Stimulated activated effector memory CD8-positive, alpha-beta T cell treated with anti-CD3 and anti-CD28 coated beads, Interleukin-12 subunit alpha, Interleukin-12 subunit beta, amount 100 ng/mL, for 72 hours (primary cell): ENCODE results near the gene CS.
"Not testable (repeated sequence)": the region's sequence is repeated elsewhere in the genome, so short reads cannot be mapped to it uniquely, and the experiment has no call there.

Source experiments
- ATAC-seq: fragments of 150-1000 bp; cut with Tn5 transposase; 2 replicates; pipeline ENCODE4 v1.10.0; 2021
- DNase-seq, 2 donors: peaks; one replicate each; pipeline ENCODE4 v3.0.0; 2021 to 2022; ENCODE audit warnings: low spot score in 2 of 2
- H3K27ac Mint-ChIP-seq: one replicate; pipeline ENCODE4 v1.8.0; 2022; ENCODE audit warnings: mild to moderate bottlenecking, mixed read lengths
- H3K36me3 Mint-ChIP-seq: one replicate; pipeline ENCODE4 v1.8.0; 2022; ENCODE audit warnings: mild to moderate bottlenecking, mixed read lengths
- H3K4me1 Mint-ChIP-seq: one replicate; pipeline ENCODE4 v1.8.0; 2022; ENCODE audit warnings: mixed read lengths
- H3K4me3 Mint-ChIP-seq: one replicate; pipeline ENCODE4 v1.8.0; 2022; ENCODE audit warnings: mild to moderate bottlenecking, mixed read lengths
- H3K9me3 Mint-ChIP-seq: one replicate; pipeline ENCODE4 v1.8.0; 2022; ENCODE audit warnings: mixed read lengths

CS gene

DNA sequence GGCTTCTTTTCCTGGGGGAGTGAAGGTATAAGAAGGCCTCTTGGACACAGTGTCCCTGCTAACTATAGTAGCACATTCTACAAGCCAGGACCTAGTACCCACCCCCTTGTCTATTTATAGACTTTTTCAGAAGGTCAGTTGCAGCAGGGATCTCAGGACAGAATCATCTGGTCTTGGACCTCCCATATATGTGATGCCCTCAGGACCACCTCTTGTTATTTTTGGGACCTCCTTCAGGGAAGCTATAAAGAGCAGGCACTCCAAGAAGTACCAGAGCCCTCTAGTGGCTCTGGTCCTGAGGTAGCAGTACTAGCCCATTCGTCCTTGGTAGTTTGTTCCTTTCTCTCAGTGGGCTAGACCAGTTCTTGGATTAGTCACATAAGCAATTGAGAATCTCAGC lies 29.1 kb downstream of the CS start:
- H3K36me3 Mint-ChIP-seq = peaks cover 67% of the 10 kb centered on the region
- H3K27ac Mint-ChIP-seq = peak overlapping the region; percentile 63
- H3K9me3 Mint-ChIP-seq = no peaks in the 10 kb centered on the region
- no peak overlapping the region for H3K4me3 Mint-ChIP-seq
- peaks cover 18% of the 10 kb centered on the region for H3K4me1 Mint-ChIP-seq
- DNase-seq = no peak
- ATAC-seq = no peak

- no peak for ATAC-seq
- Mint-ChIP-seq H3K36me3 (peaks cover 32% of the 10 kb centered on the region), H3K4me1 (peaks cover 18% of the 10 kb centered on the region), H3K4me3 (peak overlapping the region; percentile 95), H3K27ac (peak overlapping the region; percentile 95), H3K9me3 (no peaks in the 10 kb centered on the region)
- no peak for DNase-seq
These were observed 32.6 kb downstream of the CS start for GRCh38 chr12:56267443-56268071.

GRCh38 chr12:56266693-56267442 lies 33.3 kb downstream of the CS start, which contains the start of gene COQ10A:
Gene COQ10A, plus strand, starts transcription at chr12:56266942. Its CDS starts 177 bp downstream, at chr12:56267119.
- H3K4me1 Mint-ChIP-seq = peaks cover 18% of the 10 kb centered on the region

GRCh38 chr12:56266068-56266692 lies 34.0 kb downstream of the CS start:
- Mint-ChIP-seq H3K4me1 (peaks cover 18% of the 10 kb centered on the region), H3K27ac (peak overlapping the region; percentile 95), H3K36me3 (peaks cover 20% of the 10 kb centered on the region), H3K4me3 (peak overlapping the region; percentile 95)
- ATAC-seq, H3K9me3 Mint-ChIP-seq, DNase-seq: not testable (repeated sequence)

More at GRCh38 chr12:56266693-56267442, 33.3 kb downstream of the CS start, which contains the start of gene COQ10A:
- peak within 1 kb of the TSS; percentile 95 for H3K4me3 Mint-ChIP-seq
- H3K36me3 Mint-ChIP-seq = peaks cover 25% of the 10 kb centered on the region
- peak within 1 kb of the TSS; percentile 95 for H3K27ac Mint-ChIP-seq
- ATAC-seq (peak; percentile 96), DNase-seq (peak; percentile 71 to 93)
- H3K9me3 Mint-ChIP-seq = no peaks in the 10 kb centered on the region

DNA sequence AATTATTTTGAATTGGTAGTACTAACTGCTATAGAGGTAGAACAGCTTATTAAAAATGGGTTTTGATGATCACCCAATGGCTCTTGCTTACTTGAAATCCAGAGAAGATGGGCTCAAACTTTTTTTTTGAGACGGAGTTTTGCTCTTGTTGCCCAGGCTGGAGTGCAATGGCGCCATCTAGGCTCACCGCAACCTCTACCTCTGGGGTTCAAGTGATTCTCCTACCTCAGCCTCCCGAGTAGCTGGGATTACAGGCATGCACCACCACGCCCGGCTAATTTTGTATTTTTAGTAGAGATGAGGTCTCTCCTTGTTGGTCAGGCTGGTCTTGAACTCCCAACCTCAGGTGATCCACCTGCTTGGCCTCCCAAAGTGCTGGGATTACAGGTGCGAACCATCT lies 37.2 kb downstream of the CS start:
- not testable (repeated sequence) for DNase-seq, ATAC-seq, H3K9me3 Mint-ChIP-seq, H3K4me3 Mint-ChIP-seq, H3K36me3 Mint-ChIP-seq, H3K27ac Mint-ChIP-seq
- H3K4me1 Mint-ChIP-seq = peaks cover 23% of the 10 kb centered on the region

- ATAC-seq (no peak), DNase-seq (no peak)
- Mint-ChIP-seq H3K4me3 (no peak overlapping the region), H3K27ac (no peak overlapping the region), H3K36me3 (peaks cover 6% of the 10 kb centered on the region), H3K4me1 (peaks cover 20% of the 10 kb centered on the region), H3K9me3 (no peaks in the 10 kb centered on the region)
These were observed 38.5 kb downstream of the CS start for GRCh38 chr12:56261503-56262232.

DNA sequence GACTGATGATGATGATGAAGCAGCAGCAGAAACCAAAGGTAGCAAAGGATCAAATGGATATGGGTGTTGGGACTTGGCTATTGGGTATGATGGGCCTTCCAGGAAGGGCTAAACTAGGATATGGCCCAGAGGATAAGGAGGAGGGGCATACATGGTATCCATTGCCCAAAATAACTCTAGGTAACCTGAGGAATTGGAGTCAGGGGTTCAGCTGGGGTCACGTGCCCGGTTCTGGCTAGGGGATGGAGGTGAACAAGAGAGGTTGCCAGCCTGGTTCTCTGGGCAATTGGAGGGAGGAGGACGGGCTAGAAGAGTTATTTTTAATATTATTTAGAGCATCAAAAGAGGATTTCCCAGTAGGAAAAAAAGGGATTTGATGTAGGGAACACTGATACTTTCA lies 39.2 kb downstream of the CS start:
- peaks cover 23% of the 10 kb centered on the region for H3K4me1 Mint-ChIP-seq
- H3K36me3 Mint-ChIP-seq = peaks cover 14% of the 10 kb centered on the region
- ATAC-seq (no peak), DNase-seq (no peak)
- no peak overlapping the region for H3K27ac Mint-ChIP-seq
- H3K4me3 Mint-ChIP-seq = no peak overlapping the region
- H3K9me3 Mint-ChIP-seq = no peaks in the 10 kb centered on the region

DNA sequence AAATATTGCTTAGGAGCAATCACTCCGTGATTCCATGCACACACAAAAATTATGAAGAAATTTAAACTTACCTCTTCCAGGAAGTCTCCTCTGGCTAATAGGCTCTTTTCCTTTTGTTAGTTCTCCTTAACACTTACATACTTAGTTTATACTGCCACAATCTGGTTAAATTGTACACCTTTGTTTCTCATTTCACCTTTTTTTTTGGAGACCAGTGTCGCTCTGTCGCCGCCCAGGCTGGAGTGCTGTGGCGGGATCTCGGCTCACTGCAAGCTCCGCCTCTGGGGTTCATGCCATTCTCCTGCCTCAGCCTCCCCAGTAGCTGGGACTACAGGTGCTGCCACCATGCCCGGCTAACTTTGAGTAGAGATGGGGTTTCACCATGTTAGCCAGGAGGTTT lies 39.8 kb downstream of the CS start:
- H3K4me3 Mint-ChIP-seq = no peak overlapping the region
- no peak for ATAC-seq
- no peak for DNase-seq

DNA sequence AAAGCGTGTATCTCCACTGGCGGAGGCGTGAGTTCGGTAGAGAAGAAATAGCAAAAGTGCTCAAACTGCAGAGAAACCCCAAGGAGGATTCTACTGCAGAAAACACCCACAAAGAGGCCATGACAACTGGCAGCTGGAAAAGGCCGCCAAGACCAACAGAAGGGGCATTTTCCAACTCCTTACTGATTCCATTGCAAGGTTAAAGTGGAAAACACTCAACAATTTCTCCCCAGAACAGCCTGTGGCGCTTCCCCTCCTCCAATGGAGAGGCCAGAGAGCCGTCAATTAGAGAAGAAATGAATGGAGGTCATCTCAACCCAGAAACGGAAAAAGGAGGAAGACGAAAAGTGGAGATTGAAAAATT lies 41.3 kb downstream of the CS start:
- Mint-ChIP-seq H3K9me3 (no peaks in the 10 kb centered on the region), H3K27ac (peak overlapping the region; percentile 93), H3K4me1 (peaks cover 34% of the 10 kb centered on the region), H3K4me3 (peak overlapping the region; percentile 91), H3K36me3 (peaks cover 32% of the 10 kb centered on the region)
- ATAC-seq = no peak
- no peak for DNase-seq

More for the DNA sequence above, 39.8 kb downstream of the CS start:
- Mint-ChIP-seq H3K36me3 (peaks cover 16% of the 10 kb centered on the region), H3K9me3 (no peaks in the 10 kb centered on the region), H3K27ac (no peak overlapping the region), H3K4me1 (peaks cover 25% of the 10 kb centered on the region)

- H3K9me3 Mint-ChIP-seq = no peaks in the 10 kb centered on the region
- ATAC-seq (peak; percentile 96), DNase-seq (peak; percentile 89 to 90)
- peak within 1 kb of the TSS; percentile 91 for H3K4me3 Mint-ChIP-seq
- H3K4me1 Mint-ChIP-seq = peaks cover 34% of the 10 kb centered on the region
- peak within 1 kb of the TSS; percentile 93 for H3K27ac Mint-ChIP-seq
- H3K36me3 Mint-ChIP-seq = peaks cover 38% of the 10 kb centered on the region
These were observed 41.9 kb downstream of the CS start, which contains the start of gene ANKRD52 for GRCh38 chr12:56258068-56258819. Gene ANKRD52, minus strand, starts transcription at chr12:56258384. Its CDS starts 115 bp downstream, at chr12:56258269.

DNA sequence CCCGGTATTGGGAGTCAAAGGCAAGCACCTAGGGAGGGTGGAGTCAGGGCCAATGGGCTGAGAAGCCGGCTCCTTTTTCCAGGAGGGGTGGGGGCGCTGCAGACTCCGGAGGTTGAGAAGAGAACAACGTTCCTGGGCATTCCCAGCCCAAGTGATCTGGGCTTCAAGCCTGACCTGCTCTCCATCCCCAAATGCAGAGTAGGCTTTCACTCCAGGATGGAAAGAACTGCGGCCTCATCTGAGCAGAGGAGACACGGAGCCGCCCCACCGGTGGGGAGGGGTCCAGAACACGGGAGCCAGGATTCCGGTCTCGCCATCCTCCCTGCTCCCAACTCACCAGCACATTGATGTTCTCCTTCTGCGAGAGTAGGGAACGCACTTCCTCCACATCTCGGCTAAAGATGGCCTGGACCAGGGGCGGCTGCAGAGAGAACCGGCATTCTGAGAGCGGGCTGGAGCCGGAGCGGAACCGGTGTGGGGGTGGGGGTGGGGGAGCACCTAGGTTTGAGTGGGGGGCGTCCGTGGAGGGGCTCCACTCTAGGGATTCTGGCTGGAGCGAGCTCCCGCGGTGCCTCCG lies 42.6 kb downstream of the CS start:
- ATAC-seq = no peak
- Mint-ChIP-seq H3K4me1 (peaks cover 34% of the 10 kb centered on the region), H3K36me3 (peaks cover 45% of the 10 kb centered on the region), H3K27ac (peak overlapping the region; percentile 7), H3K4me3 (peak overlapping the region; percentile 91), H3K9me3 (no peaks in the 10 kb centered on the region)
- no peak for DNase-seq

GRCh38 chr12:56257071-56257470 lies 43.1 kb downstream of the CS start:
- Mint-ChIP-seq H3K4me1 (peaks cover 34% of the 10 kb centered on the region), H3K4me3 (peak overlapping the region; percentile 91), H3K36me3 (peaks cover 50% of the 10 kb centered on the region), H3K9me3 (no peaks in the 10 kb centered on the region), H3K27ac (peak overlapping the region; percentile 7)
- no peak for DNase-seq
- no peak for ATAC-seq

- H3K36me3 Mint-ChIP-seq = peaks cover 56% of the 10 kb centered on the region
- H3K9me3 Mint-ChIP-seq = no peaks in the 10 kb centered on the region
- H3K4me3 Mint-ChIP-seq = peak overlapping the region; percentile 91
- H3K4me1 Mint-ChIP-seq = peaks cover 34% of the 10 kb centered on the region
- DNase-seq = no peak
- peak overlapping the region; percentile 7 for H3K27ac Mint-ChIP-seq
- no peak for ATAC-seq
These were observed 43.7 kb downstream of the CS start for GRCh38 chr12:56256326-56256960.

DNA sequence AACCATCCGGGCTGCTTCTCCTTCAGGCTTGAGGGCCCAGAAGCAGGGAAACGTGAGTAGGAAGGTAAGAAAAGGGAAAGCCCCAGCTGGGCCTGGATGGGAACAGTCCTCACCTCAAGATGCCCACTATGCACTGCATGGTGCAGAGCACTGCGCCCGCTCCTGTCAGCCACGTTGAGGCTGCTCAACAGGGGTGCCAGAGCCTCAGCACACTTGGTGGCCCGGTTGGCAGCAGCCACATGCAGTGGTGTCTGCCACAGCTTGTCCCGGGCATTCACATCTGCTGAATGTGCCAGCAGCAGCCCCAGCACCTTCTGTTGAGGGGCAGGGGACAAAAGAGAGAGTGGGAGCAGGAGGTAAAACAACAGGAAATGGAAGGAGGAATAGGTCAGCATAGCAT lies 44.5 kb downstream of the CS start:
- no peak for ATAC-seq
- Mint-ChIP-seq H3K36me3 (peaks cover 64% of the 10 kb centered on the region), H3K27ac (peak overlapping the region; percentile 67), H3K4me3 (no peak overlapping the region), H3K4me1 (peaks cover 34% of the 10 kb centered on the region), H3K9me3 (no peaks in the 10 kb centered on the region)
- DNase-seq = no peak
